Measurements from ENCODE around the gene CELF3. TPM values are rescaled to one million over a fixed set of nuclear protein-coding genes. Genes with fewer than 3 reads are reported as not detected.

CELF3 gene
- total and polyA plus RNA-seq, 9 of the 15 experiments (the other 6 are each of a cell fraction or from before 2014, with no cell fraction given) = not detected

- no peak for TF ChIP-seq SMAD1 (IDR thresholded peaks at IDR 0.05; ENCODE audit: low read depth, low read length, partially characterized antibody)
- no peak for TF ChIP-seq ATF1 (CRISPR knock-in tag; IDR thresholded peaks at IDR 0.05)
- peak; percentile 62 for TF ChIP-seq ATF1 (tag; IDR thresholded peaks at IDR 0.05)
- TF ChIP-seq ATF3 (IDR thresholded peaks at IDR 0.05) = peak; percentile 32
- TF ChIP-seq ATF3 (CRISPR knock-in tag; conservative IDR thresholded peaks at IDR 0.05) = no peak
- TF ChIP-seq TRIM24 (IDR thresholded peaks at IDR 0.05) = peak; percentile 80 to 81
- no peak for TF ChIP-seq PTBP1 (IDR thresholded peaks at IDR 0.05; ENCODE audit: low read depth, low read length)
- TF ChIP-seq TEAD4 (IDR thresholded peaks at IDR 0.05; ENCODE audit: low read length) = peak; percentile 63
- TF ChIP-seq TEAD4 (CRISPR knock-in tag; IDR thresholded peaks at IDR 0.05; ENCODE audit: borderline replicate concordance) = no peak
- TF ChIP-seq NCOA2 (IDR thresholded peaks at IDR 0.05; ENCODE audit: partially characterized antibody in 2 of 2) = peak in 1 of 2 experiments; percentile 100
- TF ChIP-seq CTBP1 (IDR thresholded peaks at IDR 0.05; ENCODE audit: borderline replicate concordance) = peak; percentile 74; the same call in 1 of the 2 replicates
- TF ChIP-seq LCOR (CRISPR knock-in tag; IDR thresholded peaks at IDR 0.05) = 0 out of 2 replicates have a peak, but pooled peaks have one; percentile 43
- no peak for TF ChIP-seq ELK3 (CRISPR knock-in tag; IDR thresholded peaks at IDR 0.05)
- peak; percentile 45; the same call in 1 of the 2 replicates for TF ChIP-seq ARID4B (CRISPR knock-in tag; IDR thresholded peaks at IDR 0.05)
- 0 out of 2 replicates have a peak, but pooled peaks have one; percentile 5 for TF ChIP-seq THRB (CRISPR knock-in tag; conservative IDR thresholded peaks at IDR 0.05)
- no peak for TF ChIP-seq ZNF311 (CRISPR knock-in tag; IDR thresholded peaks at IDR 0.05)
- peak; percentile 43; the same call in 1 of the 2 replicates for TF ChIP-seq NBN (IDR thresholded peaks at IDR 0.05; ENCODE audit: low read depth)
- no peak for TF ChIP-seq IFI16 (CRISPR knock-in tag; IDR thresholded peaks at IDR 0.05)
- no peak for TF ChIP-seq PRMT5 (CRISPR knock-in tag; IDR thresholded peaks at IDR 0.05)
- TF ChIP-seq ZNF408 (CRISPR knock-in tag; IDR thresholded peaks at IDR 0.05; ENCODE audit: low read depth) = no peak
Observed at GRCh38 chr1:151716771-151717631, at the start of gene CELF3 (continued).
